NB4 (cell line): ENCODE measurements around the gene AK2.

Source experiments
- CTCF ChIP-seq: IDR thresholded peaks from one replicate; pipeline ENCODE4 v1.5.1; 2012; ENCODE audit warnings: low read depth, low read length
- MAX ChIP-seq: IDR thresholded peaks from 2 replicates; pipeline ENCODE4 v1.6.1; 2011; ENCODE audit warnings: low read depth, low read length

- TF ChIP-seq MAX = no peak
- no peak for TF ChIP-seq CTCF
Observed at GRCh38 chr1:33043267-33044092, 6.8 kb upstream of the AK2 start.
